ENCODE results near the gene RPN1. TPM values are rescaled to one million over a fixed set of nuclear protein-coding genes. Genes with fewer than 3 reads are reported as not detected.

RPN1 gene
- total and polyA plus RNA-seq, 4 donors = 64.5 to 133 (median 105) TPM

GRCh38 chr3:128610451-128611070 is 40.1 kb downstream of the RPN1 start:
- ATAC-seq (ENCODE audit: low FRiP score) = no peak
- H3K27me3 ChIP-seq (ENCODE audit: control insufficient read depth in 1 of 2, insufficient read depth in 2 of 2, low read length in 1 of 2) = no peaks in the 10 kb centered on the region
- no peak for DNase-seq
- intact Hi-C loops (cut with DNase I) = no loop called here
- no peaks in the 10 kb centered on the region for H3K36me3 ChIP-seq (ENCODE audit: control insufficient read depth in 1 of 2, insufficient read depth in 2 of 2, low read length in 1 of 2)
- no peaks in the 10 kb centered on the region for H3K9me3 ChIP-seq (ENCODE audit: control insufficient read depth, low read length)
- WGBS, 2 donors = 75 to 78% methylated on average over 15 of the region's 15 CpGs
- H3K4me1 ChIP-seq (ENCODE audit: control insufficient read depth in 1 of 2, insufficient read depth in 2 of 2, low read length in 2 of 2) = no peaks in the 10 kb centered on the region
- H3K4me3 ChIP-seq (ENCODE audit: low read length in 2 of 2) = no peak overlapping the region
- no peak overlapping the region for H3K27ac ChIP-seq (ENCODE audit: low read depth in 1 of 2, low read length in 2 of 2)

- Histone ChIP-seq H3K4me3 (ENCODE audit: low read length in 2 of 2) (no peak overlapping the region), H3K27me3 (ENCODE audit: control insufficient read depth in 1 of 2, insufficient read depth in 2 of 2, low read length in 1 of 2) (no peaks in the 10 kb centered on the region), H3K36me3 (ENCODE audit: control insufficient read depth in 1 of 2, insufficient read depth in 2 of 2, low read length in 1 of 2) (no peaks in the 10 kb centered on the region), H3K27ac (ENCODE audit: low read depth in 1 of 2, low read length in 2 of 2) (no peak overlapping the region), H3K4me1 (ENCODE audit: control insufficient read depth in 1 of 2, insufficient read depth in 2 of 2, low read length in 2 of 2) (no peaks in the 10 kb centered on the region), H3K9me3 (ENCODE audit: control insufficient read depth, low read length) (no peaks in the 10 kb centered on the region)
- ATAC-seq (ENCODE audit: low FRiP score) (no peak), DNase-seq (no peak)
- intact Hi-C loops (cut with DNase I) = loop anchor here in 1 of 2 donors (2.0 to 10.0 kb wide), 3 partner anchors 184 to 514 kb away; no protein-coding TSS in a partner anchor
- WGBS, 2 donors = 87 to 89% methylated on average over 11 of the region's 11 CpGs
Observed at GRCh38 chr3:128609294-128609693, 41.3 kb downstream of the RPN1 start.

DNA sequence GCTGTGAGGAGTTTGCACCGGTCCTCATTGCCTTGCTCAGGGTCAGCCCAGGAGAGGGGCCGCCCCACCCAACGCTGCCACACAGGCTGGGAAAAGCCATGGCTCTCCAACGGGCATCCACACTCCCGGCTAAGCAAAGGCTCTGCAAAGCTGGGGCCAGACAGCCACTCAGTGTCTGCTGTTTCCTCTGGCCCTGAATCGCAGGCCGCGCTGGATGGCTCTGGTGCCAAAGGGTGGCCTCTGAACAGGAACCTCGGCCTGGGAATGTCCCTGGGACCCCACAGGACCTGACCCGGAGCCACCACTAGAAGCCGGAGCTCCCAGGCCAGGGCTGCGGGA is 42.9 kb downstream of the RPN1 start:
- WGBS, 2 donors = 17 to 21% methylated on average over 12 of the region's 12 CpGs
- Histone ChIP-seq H3K4me3 (ENCODE audit: low read length in 2 of 2) (peak overlapping the region; percentile 19 to 32), H3K36me3 (ENCODE audit: control insufficient read depth in 1 of 2, insufficient read depth in 2 of 2, low read length in 1 of 2) (no peaks in the 10 kb centered on the region), H3K9me3 (ENCODE audit: control insufficient read depth, low read length) (no peaks in the 10 kb centered on the region), H3K27ac (ENCODE audit: low read depth in 1 of 2, low read length in 2 of 2) (peak overlapping the region in 1 of 2 donors; percentile 4), H3K4me1 (ENCODE audit: control insufficient read depth in 1 of 2, insufficient read depth in 2 of 2, low read length in 2 of 2) (no peaks in the 10 kb centered on the region), H3K27me3 (ENCODE audit: control insufficient read depth in 1 of 2, insufficient read depth in 2 of 2, low read length in 1 of 2) (no peaks in the 10 kb centered on the region)
- intact Hi-C loops (cut with DNase I) = loop anchor here (1.0 to 10.0 kb wide), 4 partner anchors 181 to 513 kb away; no protein-coding TSS in a partner anchor
- no peak for DNase-seq
- peak; percentile 33 for ATAC-seq (ENCODE audit: low FRiP score)

GRCh38 chr3:128606094-128606493 is 44.5 kb downstream of the RPN1 start:
- no peaks in the 10 kb centered on the region for H3K27me3 ChIP-seq (ENCODE audit: control insufficient read depth in 1 of 2, insufficient read depth in 2 of 2, low read length in 1 of 2)
- DNase-seq (no peak), ATAC-seq (ENCODE audit: low FRiP score) (no peak)
- no peaks in the 10 kb centered on the region for H3K36me3 ChIP-seq (ENCODE audit: control insufficient read depth in 1 of 2, insufficient read depth in 2 of 2, low read length in 1 of 2)
- WGBS, 2 donors = 93 to 95% methylated on average over 7 of the region's 7 CpGs
- intact Hi-C loops (cut with DNase I) = loop anchor here in 1 of 2 donors (10.0 kb wide), 2 partner anchors 441 to 511 kb away; no protein-coding TSS in a partner anchor
- no peaks in the 10 kb centered on the region for H3K9me3 ChIP-seq (ENCODE audit: control insufficient read depth, low read length)
- H3K4me1 ChIP-seq (ENCODE audit: control insufficient read depth in 1 of 2, insufficient read depth in 2 of 2, low read length in 2 of 2) = no peaks in the 10 kb centered on the region
- H3K4me3 ChIP-seq (ENCODE audit: low read length in 2 of 2) = no peak overlapping the region
- no peak overlapping the region for H3K27ac ChIP-seq (ENCODE audit: low read depth in 1 of 2, low read length in 2 of 2)

DNA sequence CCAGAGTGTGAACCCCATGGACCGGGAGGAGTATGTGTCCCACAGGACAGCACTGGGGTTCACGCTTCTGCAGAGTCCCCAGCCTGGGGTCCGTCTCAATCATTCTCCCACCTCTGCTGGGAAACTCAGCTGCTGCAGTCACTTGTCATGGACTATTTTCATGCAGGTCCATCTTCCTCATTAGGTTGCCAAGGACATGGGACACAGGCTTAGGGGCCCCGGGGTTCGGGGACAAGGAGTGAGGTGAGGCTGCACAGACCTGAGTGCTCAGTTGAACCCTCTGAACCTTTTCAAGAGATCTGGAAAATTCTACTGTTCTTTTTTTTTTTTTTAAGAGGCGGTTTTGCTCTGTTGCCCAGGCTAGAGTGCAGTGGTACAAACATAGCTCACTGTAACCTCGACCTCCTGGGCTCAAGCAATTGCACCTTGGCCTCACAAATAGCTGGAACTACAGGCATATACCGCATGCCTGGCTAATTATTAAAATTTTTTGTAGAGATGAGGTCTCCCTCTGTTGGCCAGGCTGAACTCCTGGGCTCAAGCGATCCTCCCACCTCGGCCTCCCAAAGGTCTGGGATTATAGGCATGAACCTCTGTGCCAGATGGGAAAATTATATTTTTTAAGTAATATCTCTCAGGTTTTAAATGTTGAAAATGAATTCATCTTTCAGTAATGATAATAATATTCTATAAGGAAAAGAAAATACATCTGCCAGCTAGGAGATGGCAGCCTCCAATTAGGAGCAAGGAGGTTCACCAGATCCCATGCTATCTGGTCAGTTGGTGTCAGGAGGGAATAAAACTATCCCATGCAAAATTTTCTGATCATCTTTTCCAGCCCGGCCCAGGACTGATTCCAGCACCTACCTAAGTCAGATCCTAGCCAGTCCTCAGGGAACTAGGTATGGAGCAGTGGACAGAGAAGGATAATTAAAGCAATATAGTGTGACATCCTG is 45.2 kb downstream of the RPN1 start:
- DNase-seq (no peak), ATAC-seq (ENCODE audit: low FRiP score) (no peak)
- Histone ChIP-seq H3K36me3 (ENCODE audit: control insufficient read depth in 1 of 2, insufficient read depth in 2 of 2, low read length in 1 of 2) (no peaks in the 10 kb centered on the region), H3K9me3 (ENCODE audit: control insufficient read depth, low read length) (no peaks in the 10 kb centered on the region), H3K4me1 (ENCODE audit: control insufficient read depth in 1 of 2, insufficient read depth in 2 of 2, low read length in 2 of 2) (no peaks in the 10 kb centered on the region), H3K4me3 (ENCODE audit: low read length in 2 of 2) (no peak overlapping the region), H3K27ac (ENCODE audit: low read depth in 1 of 2, low read length in 2 of 2) (no peak overlapping the region), H3K27me3 (ENCODE audit: control insufficient read depth in 1 of 2, insufficient read depth in 2 of 2, low read length in 1 of 2) (no peaks in the 10 kb centered on the region)
- 84 to 95% methylated on average over 11 of the region's 11 CpGs for WGBS, 2 donors
- intact Hi-C loops (cut with DNase I) = loop anchor here in 1 of 2 donors (10.0 kb wide), 2 partner anchors 441 to 511 kb away; no protein-coding TSS in a partner anchor

- Histone ChIP-seq H3K27ac (ENCODE audit: low read depth in 1 of 2, low read length in 2 of 2) (no peak overlapping the region), H3K4me3 (ENCODE audit: low read length in 2 of 2) (no peak overlapping the region), H3K27me3 (ENCODE audit: control insufficient read depth in 1 of 2, insufficient read depth in 2 of 2, low read length in 1 of 2) (no peaks in the 10 kb centered on the region), H3K36me3 (ENCODE audit: control insufficient read depth in 1 of 2, insufficient read depth in 2 of 2, low read length in 1 of 2) (no peaks in the 10 kb centered on the region), H3K9me3 (ENCODE audit: control insufficient read depth, low read length) (no peaks in the 10 kb centered on the region), H3K4me1 (ENCODE audit: control insufficient read depth in 1 of 2, insufficient read depth in 2 of 2, low read length in 2 of 2) (no peaks in the 10 kb centered on the region)
- no peak for DNase-seq
- ATAC-seq (ENCODE audit: low FRiP score) = no peak
- WGBS, 2 donors = 83 to 84% methylated on average over 20 of the region's 20 CpGs
- intact Hi-C loops (cut with DNase I) = loop anchor here in 1 of 2 donors (10.0 kb wide), 2 partner anchors 439 to 509 kb away; no protein-coding TSS in a partner anchor
Observed at GRCh38 chr3:128603811-128604775, 46.5 kb downstream of the RPN1 start.

DNA sequence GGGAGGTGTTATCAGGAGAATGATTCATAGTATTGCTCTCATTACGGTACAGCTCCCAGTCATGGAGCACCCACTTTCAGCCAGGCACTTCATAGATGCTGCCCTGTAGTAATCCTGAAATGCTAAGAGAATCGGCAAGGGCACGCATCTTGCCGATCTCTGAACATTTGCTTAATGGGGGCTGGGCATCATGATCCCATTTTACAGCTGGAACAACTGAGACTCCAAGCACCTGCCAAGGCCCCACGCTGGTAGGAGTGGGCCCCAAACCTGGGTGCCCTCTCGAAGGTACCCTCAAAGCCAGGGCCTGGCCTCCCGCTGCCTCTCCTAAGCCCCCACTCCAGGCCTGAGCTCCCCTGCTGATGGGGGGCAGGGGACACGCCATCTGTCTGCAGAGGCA is 47.3 kb downstream of the RPN1 start:
- DNase-seq (no peak), ATAC-seq (ENCODE audit: low FRiP score) (no peak)
- H3K27me3 ChIP-seq (ENCODE audit: control insufficient read depth in 1 of 2, insufficient read depth in 2 of 2, low read length in 1 of 2) = no peaks in the 10 kb centered on the region
- H3K4me3 ChIP-seq (ENCODE audit: low read length in 2 of 2) = no peak overlapping the region
- intact Hi-C loops (cut with DNase I) = loop anchor here in 1 of 2 donors (10.0 kb wide), 2 partner anchors 439 to 509 kb away; no protein-coding TSS in a partner anchor
- no peaks in the 10 kb centered on the region for H3K36me3 ChIP-seq (ENCODE audit: control insufficient read depth in 1 of 2, insufficient read depth in 2 of 2, low read length in 1 of 2)
- no peaks in the 10 kb centered on the region for H3K9me3 ChIP-seq (ENCODE audit: control insufficient read depth, low read length)
- H3K4me1 ChIP-seq (ENCODE audit: control insufficient read depth in 1 of 2, insufficient read depth in 2 of 2, low read length in 2 of 2) = no peaks in the 10 kb centered on the region
- no peak overlapping the region for H3K27ac ChIP-seq (ENCODE audit: low read depth in 1 of 2, low read length in 2 of 2)
- WGBS, 2 donors = 93 to 95% methylated on average over 8 of the region's 8 CpGs
